DOHH2 (cell line): Measurements from ENCODE around the gene RPTOR.

ENCODE experiments used
- EZH2phosphoT487 ChIP-seq: fragments of 200-600 bp; sonication (generic); IDR thresholded peaks from 2 replicates; pipeline ENCODE4 v1.6.1; 2017; ENCODE audit warnings: borderline replicate concordance, mild to moderate bottlenecking, antibody characterized with exemption, low read length, moderate library complexity, mixed read lengths
- TF ChIP-seq, protein P1 (sequence below): fragments of 200-600 bp; sonication (generic); IDR thresholded peaks from one replicate; pipeline ENCODE4 v1.5.1; 2014; ENCODE audit warnings: antibody characterized with exemption, mild to moderate bottlenecking, low read depth, low read length; ENCODE audit not compliant: poor library complexity, severe bottlenecking

DNA sequence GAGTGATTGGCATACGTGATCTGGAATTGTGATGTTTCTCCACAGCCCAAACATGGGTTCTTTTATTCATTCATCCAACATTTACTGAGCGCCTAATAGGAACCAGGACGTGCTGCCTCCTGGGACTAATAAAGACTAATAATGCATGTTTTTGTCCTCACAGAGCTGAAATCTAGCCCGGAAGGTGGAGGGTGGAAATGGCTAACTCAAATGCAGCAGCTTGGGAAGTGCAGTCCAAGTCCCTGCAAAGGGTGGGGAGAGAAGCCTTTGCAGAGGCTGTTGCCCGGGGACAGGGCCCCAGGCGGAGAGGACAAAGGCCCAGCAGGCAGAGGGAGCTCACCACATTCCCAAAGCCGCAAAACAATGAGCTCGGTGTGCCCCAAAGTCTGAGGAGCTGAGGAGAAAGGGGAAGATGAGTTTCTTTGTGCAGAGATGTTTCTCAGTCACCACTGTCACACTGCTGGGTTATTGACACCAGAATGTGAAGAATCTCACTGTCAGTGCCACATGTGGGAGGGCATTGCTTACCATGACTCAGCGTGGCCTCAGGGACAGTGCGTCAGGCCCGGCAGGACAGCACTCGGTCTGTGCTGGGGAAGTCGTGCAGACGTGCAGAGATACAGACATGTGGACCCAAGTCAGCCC lies 328.8 kb downstream of the RPTOR start:
- TF ChIP-seq, protein P1, sequence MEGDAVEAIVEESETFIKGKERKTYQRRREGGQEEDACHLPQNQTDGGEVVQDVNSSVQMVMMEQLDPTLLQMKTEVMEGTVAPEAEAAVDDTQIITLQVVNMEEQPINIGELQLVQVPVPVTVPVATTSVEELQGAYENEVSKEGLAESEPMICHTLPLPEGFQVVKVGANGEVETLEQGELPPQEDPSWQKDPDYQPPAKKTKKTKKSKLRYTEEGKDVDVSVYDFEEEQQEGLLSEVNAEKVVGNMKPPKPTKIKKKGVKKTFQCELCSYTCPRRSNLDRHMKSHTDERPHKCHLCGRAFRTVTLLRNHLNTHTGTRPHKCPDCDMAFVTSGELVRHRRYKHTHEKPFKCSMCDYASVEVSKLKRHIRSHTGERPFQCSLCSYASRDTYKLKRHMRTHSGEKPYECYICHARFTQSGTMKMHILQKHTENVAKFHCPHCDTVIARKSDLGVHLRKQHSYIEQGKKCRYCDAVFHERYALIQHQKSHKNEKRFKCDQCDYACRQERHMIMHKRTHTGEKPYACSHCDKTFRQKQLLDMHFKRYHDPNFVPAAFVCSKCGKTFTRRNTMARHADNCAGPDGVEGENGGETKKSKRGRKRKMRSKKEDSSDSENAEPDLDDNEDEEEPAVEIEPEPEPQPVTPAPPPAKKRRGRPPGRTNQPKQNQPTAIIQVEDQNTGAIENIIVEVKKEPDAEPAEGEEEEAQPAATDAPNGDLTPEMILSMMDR: no peak
- TF ChIP-seq EZH2phosphoT487: no peak
